Effector memory CD4-positive, alpha-beta T cell (primary cell): ENCODE measurements around the gene SORL1-AS1.
A peak's percentile ranks its signal among the peaks of the same experiment; 100 is the strongest.
"Not testable (repeated sequence)": the region's sequence is repeated elsewhere in the genome, so short reads cannot be mapped to it uniquely, and the experiment has no call there.

Source experiments
- DNase-seq, 3 donors: peaks; one replicate each; pipeline ENCODE4 v3.0.0-alpha.2; 2020
- H3K27ac ChIP-seq: 2 replicates; pipeline ENCODE4 v1.7.0; 2013; ENCODE audit warnings: mild to moderate bottlenecking, low read length, moderate library complexity; ENCODE audit not compliant: insufficient read depth, poor library complexity, severe bottlenecking
- H3K27me3 ChIP-seq: replicated peaks from 2 replicates; pipeline ENCODE4 v1.7.0; 2013; ENCODE audit warnings: mild to moderate bottlenecking, low read length; ENCODE audit not compliant: insufficient read depth, control insufficient read depth, poor library complexity, severe bottlenecking
- H3K36me3 ChIP-seq: 2 replicates; pipeline ENCODE4 v1.7.0; 2013; ENCODE audit warnings: mild to moderate bottlenecking, low read length, moderate library complexity; ENCODE audit not compliant: control insufficient read depth, insufficient read depth
- H3K4me1 ChIP-seq: 2 replicates; pipeline ENCODE4 v1.7.0; 2013; ENCODE audit warnings: low read length, mild to moderate bottlenecking; ENCODE audit not compliant: control insufficient read depth, insufficient read depth, poor library complexity, severe bottlenecking
- H3K4me3 ChIP-seq: 2 replicates; pipeline ENCODE4 v1.7.0; 2013; ENCODE audit warnings: low read length, low read depth, mild to moderate bottlenecking; ENCODE audit not compliant: insufficient read depth, poor library complexity, severe bottlenecking
- H3K9me3 ChIP-seq: 2 replicates; pipeline ENCODE4 v1.7.0; 2013; ENCODE audit warnings: mild to moderate bottlenecking, low read length, moderate library complexity; ENCODE audit not compliant: control insufficient read depth

SORL1-AS1 gene

DNA sequence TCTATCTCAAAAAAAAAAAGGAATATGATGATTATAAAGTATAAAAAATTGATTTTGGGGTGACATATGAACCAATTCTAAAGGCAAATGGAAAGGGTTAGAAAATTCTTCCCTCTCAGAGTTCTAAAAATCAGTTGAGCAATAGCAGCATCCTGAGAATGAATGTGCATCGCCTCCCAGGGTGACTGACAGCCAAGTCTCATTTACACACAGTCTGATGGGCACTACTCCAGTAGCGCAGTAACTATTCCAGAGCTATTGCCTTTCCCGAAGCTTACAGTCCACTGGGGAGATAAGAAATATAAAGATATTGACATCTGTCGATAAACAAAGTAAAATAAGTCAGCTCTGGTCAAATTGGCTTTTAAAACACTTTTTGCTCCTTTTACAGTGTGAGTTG, 32.9 kb downstream of the SORL1-AS1 start:
- no peak for DNase-seq
- peaks cover 44% of the 10 kb centered on the region for H3K4me1 ChIP-seq
- no peak overlapping the region for H3K27ac ChIP-seq

GRCh38 chr11:121418625-121419114, 34.1 kb downstream of the SORL1-AS1 start:
- H3K4me1 ChIP-seq: peaks cover 44% of the 10 kb centered on the region
- no peaks in the 10 kb centered on the region for H3K27me3 ChIP-seq
- DNase-seq: peak; percentile 23 to 58 (median 52)
- no peak overlapping the region for H3K4me3 ChIP-seq
- H3K9me3 ChIP-seq: no peaks in the 10 kb centered on the region
- H3K36me3 ChIP-seq: no peaks in the 10 kb centered on the region
- peak overlapping the region; percentile 55 for H3K27ac ChIP-seq

More for the DNA sequence above, 32.9 kb downstream of the SORL1-AS1 start:
- H3K27me3 ChIP-seq: no peaks in the 10 kb centered on the region
- no peaks in the 10 kb centered on the region for H3K9me3 ChIP-seq
- H3K36me3 ChIP-seq: no peaks in the 10 kb centered on the region
- no peak overlapping the region for H3K4me3 ChIP-seq

DNA sequence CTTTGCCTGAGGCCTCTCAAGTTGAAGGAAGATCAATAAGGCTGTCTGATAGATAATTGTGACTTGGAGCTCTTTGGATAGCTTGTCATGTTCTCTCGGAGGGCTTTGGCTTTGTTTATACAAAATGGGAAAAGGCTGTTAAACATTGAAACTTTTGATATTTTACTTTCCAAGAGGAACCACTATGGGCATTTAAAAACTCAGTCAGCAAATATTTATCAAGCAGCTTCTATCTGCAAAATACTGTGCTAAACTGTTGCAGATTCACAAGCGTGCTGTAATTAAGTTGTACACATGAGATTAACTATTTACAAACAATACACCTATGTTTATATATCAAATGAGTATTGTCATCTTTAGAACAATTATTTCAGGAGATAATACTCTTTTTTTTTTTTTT, 35.2 kb downstream of the SORL1-AS1 start:
- H3K4me3 ChIP-seq: no peak overlapping the region
- H3K36me3 ChIP-seq: no peaks in the 10 kb centered on the region
- no peaks in the 10 kb centered on the region for H3K27me3 ChIP-seq
- no peaks in the 10 kb centered on the region for H3K9me3 ChIP-seq
- H3K4me1 ChIP-seq: peaks cover 40% of the 10 kb centered on the region
- no peak for DNase-seq
- peak overlapping the region; percentile 15 for H3K27ac ChIP-seq

GRCh38 chr11:121417055-121417551, 35.7 kb downstream of the SORL1-AS1 start:
- peak; percentile 12 to 37 (median 31) for DNase-seq
- Histone ChIP-seq H3K4me1 (peaks cover 35% of the 10 kb centered on the region), H3K9me3 (no peaks in the 10 kb centered on the region), H3K36me3 (no peaks in the 10 kb centered on the region), H3K27ac (peak overlapping the region; percentile 15), H3K4me3 (no peak overlapping the region), H3K27me3 (no peaks in the 10 kb centered on the region)

DNA sequence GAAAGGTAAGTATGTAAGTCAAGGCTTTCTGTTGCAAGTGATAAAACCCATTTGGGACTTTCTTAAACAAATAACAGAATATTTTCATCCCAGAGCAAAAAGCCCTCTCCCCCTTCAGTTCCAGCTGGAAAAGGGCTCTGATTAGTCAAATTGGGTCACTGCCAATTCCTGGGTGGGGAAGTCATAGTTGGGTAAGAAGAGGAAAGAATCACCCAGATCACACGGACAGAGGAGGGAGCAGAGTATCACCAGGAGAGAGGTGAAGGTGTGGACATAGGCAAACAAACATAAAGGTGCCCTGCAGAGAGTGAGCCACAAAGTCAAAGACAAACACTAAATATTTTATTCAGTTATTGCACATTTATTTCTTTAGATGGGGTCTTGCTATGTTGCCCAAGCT, 36.9 kb downstream of the SORL1-AS1 start:
- Histone ChIP-seq H3K4me3 (no peak overlapping the region), H3K27me3 (no peaks in the 10 kb centered on the region), H3K36me3 (no peaks in the 10 kb centered on the region), H3K9me3 (no peaks in the 10 kb centered on the region), H3K4me1 (peaks cover 26% of the 10 kb centered on the region), H3K27ac (no peak overlapping the region)
- DNase-seq: no peak

DNA sequence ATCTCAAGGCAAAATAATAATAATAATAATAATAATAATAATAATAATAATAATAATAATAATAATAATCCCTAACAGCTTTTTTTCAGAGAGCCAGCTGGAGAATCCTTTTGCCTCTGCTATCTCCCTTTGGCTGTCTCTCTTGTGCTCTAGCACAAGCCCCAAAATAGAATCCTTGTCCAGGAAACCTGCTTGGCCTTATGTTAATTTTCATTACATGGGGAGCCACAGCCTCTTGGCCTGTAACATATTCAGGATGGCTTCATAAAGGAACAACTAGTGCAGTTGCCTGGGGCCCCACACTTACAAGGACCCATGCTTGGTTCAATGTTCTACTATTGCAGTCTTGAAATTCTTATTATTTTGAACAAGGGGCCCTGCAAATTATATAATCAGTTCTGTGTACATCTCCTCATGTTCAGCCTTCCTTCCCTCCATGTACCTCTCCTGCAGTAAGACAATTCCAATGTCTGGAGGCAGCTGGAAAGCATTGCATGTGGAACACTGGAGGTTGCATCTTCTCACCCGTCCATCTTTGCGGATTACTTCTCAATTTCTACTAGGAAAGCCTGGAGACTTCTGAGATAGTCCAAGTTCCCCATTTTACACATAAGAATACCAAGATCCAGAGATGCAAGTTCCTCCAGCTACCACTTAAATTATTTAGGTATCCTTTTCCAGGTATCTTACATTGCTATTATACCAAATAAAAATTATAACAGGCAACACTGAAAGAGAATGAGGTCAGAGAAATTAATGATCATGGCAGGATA, 38.4 kb downstream of the SORL1-AS1 start:
- no peak overlapping the region for H3K27ac ChIP-seq
- H3K27me3 ChIP-seq: no peaks in the 10 kb centered on the region
- no peaks in the 10 kb centered on the region for H3K9me3 ChIP-seq
- peaks cover 22% of the 10 kb centered on the region for H3K4me1 ChIP-seq
- DNase-seq: no peak
- no peak overlapping the region for H3K4me3 ChIP-seq
- no peaks in the 10 kb centered on the region for H3K36me3 ChIP-seq

DNA sequence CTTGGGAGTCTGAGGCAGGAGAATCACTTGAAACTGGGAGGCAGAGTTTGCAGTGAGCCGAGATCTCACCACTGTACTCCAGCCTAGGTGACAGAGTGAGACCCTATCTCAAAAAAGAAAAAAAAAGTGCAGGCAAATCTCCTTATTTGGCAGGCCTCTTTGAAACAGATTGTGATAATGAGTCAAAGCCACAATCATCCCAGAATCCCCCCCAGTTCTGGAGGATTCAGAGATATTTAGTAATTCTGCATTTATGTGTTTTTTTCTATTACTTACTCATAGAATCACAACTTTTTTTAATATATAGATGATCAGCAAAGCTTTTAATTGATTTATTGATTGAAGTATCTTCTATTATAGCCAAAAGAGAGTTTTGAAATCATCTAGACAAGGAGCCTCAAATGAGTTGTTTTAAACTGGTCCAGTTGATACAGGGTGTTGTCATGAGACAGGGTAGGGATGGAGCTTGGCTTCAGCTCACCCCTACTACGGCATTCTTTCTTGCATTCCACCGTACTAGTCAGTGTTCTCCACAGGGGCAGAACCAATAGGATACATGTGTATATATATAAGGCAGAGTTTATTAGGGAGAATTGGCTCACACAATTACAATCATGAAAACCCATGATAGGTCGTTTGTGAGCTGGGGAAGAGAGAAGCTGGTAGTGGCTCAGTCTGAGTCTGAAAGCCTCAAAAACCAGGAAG, 39.9 kb downstream of the SORL1-AS1 start:
- H3K4me1 ChIP-seq: peaks cover 11% of the 10 kb centered on the region
- DNase-seq: no peak
- H3K9me3 ChIP-seq: no peaks in the 10 kb centered on the region

DNA sequence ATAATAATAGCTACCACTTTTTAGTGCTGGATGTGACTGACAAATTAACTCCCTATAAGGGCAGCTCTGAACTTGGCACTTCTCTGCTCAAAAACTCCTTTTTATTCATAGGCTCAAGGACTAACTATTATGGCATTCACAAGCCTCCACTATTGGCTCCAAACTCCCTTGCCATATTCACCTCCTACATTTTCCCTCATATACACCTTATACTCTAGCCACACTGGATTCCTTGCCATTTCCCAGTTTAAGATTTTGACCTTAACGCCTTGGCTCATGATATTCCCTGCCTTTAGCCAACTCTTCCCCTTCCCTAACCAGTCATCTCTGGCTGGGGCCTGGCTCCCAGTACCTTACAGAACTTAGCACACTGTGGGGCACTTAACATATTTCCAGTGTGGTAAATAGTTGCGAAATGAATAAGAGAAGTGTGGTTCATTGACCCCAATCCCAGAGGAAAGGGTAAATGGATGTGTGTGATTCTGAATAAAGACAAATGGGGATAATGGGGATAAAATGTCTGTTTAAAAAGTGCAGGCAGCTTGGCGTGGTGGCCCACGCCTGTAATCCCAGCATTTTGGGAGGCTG, 40.7 kb downstream of the SORL1-AS1 start:
- H3K4me1 ChIP-seq: peaks cover 3% of the 10 kb centered on the region
- H3K36me3 ChIP-seq: no peaks in the 10 kb centered on the region
- H3K27me3 ChIP-seq: no peaks in the 10 kb centered on the region
- no peak for DNase-seq
- H3K4me3 ChIP-seq: no peak overlapping the region
- H3K27ac ChIP-seq: no peak overlapping the region
- H3K9me3 ChIP-seq: no peaks in the 10 kb centered on the region

More for the DNA sequence above, 39.9 kb downstream of the SORL1-AS1 start:
- Histone ChIP-seq H3K27ac (no peak overlapping the region), H3K4me3 (no peak overlapping the region), H3K36me3 (no peaks in the 10 kb centered on the region), H3K27me3 (no peaks in the 10 kb centered on the region)

- not testable (repeated sequence) for H3K4me1 ChIP-seq, H3K27me3 ChIP-seq, H3K36me3 ChIP-seq, H3K27ac ChIP-seq, DNase-seq, H3K9me3 ChIP-seq, H3K4me3 ChIP-seq
Measured at GRCh38 chr11:121411330-121411729, 41.4 kb downstream of the SORL1-AS1 start.

GRCh38 chr11:121410041-121410440, 42.7 kb downstream of the SORL1-AS1 start:
- H3K9me3 ChIP-seq, H3K27ac ChIP-seq, H3K4me1 ChIP-seq, H3K36me3 ChIP-seq, H3K4me3 ChIP-seq, DNase-seq, H3K27me3 ChIP-seq: not testable (repeated sequence)
